Large intestine (tissue), 3 donors: ENCODE measurements around the gene LST1. TPM values are rescaled to one million over a fixed set of nuclear protein-coding genes. Genes with fewer than 3 reads are reported as not detected.

Source experiments
- DNase-seq, 2 donors: peaks; one replicate each; pipeline versions ENCODE4 v3.0.0 to v3.0.0-alpha.2; 2013
- H3K27ac ChIP-seq: one replicate; pipeline ENCODE4 v1.5.1; 2013; ENCODE audit warnings: low read length
- H3K27me3 ChIP-seq: 2 replicates; pipeline ENCODE4 v1.6.1; 2013; ENCODE audit warnings: low read length; ENCODE audit not compliant: control insufficient read depth, insufficient read depth
- H3K36me3 ChIP-seq: 2 replicates; pipeline ENCODE4 v1.6.1; 2013; ENCODE audit warnings: low read length; ENCODE audit not compliant: control insufficient read depth, insufficient read depth
- H3K4me1 ChIP-seq: one replicate; pipeline ENCODE4 v1.6.1; 2013; ENCODE audit warnings: low read length; ENCODE audit not compliant: control insufficient read depth, insufficient read depth
- H3K4me3 ChIP-seq: one replicate; pipeline ENCODE4 v1.5.1; 2013; ENCODE audit warnings: low read length
- H3K9me3 ChIP-seq: one replicate; pipeline ENCODE4 v1.6.1; 2013; ENCODE audit warnings: mild to moderate bottlenecking, low read depth, low read length, moderate library complexity; ENCODE audit not compliant: control insufficient read depth
- WGBS: methylation state at CpG from one replicate; pipeline ENCODE4 v1.1.5; 2013; ENCODE audit warnings: low lambda C conversion rate; ENCODE audit not compliant: insufficient coverage; 5-methylcytosine and 5-hydroxymethylcytosine counted together
- polyA plus RNA-seq: library from polyadenylated mRNA; unstranded; fragments of 120-200 nt; gene quantifications from one replicate; pipeline ENCODE4 v1.2.1, GENCODE V29; 2013

Gene LST1
- polyA plus RNA-seq, 1 donor = 19.8 TPM

GRCh38 chr6:31632279-31632946 is 46.3 kb downstream of the LST1 start:
- no peak overlapping the region for H3K4me3 ChIP-seq
- H3K27me3 ChIP-seq = no peaks in the 10 kb centered on the region
- no peaks in the 10 kb centered on the region for H3K4me1 ChIP-seq
- DNase-seq = no peak
- no peak overlapping the region for H3K27ac ChIP-seq
- H3K36me3 ChIP-seq = peaks cover 99% of the 10 kb centered on the region
- no peaks in the 10 kb centered on the region for H3K9me3 ChIP-seq
- WGBS = 100% methylated on average over 1 of the region's 26 CpGs

GRCh38 chr6:31633447-31633846 is 47.4 kb downstream of the LST1 start:
- H3K27ac ChIP-seq = no peak overlapping the region
- DNase-seq = no peak
- no peaks in the 10 kb centered on the region for H3K27me3 ChIP-seq
- WGBS = no CpG with 5 or more reads among the region's 7 CpGs
- H3K4me3 ChIP-seq = no peak overlapping the region
- H3K9me3 ChIP-seq = no peaks in the 10 kb centered on the region
- no peaks in the 10 kb centered on the region for H3K4me1 ChIP-seq
- H3K36me3 ChIP-seq = peaks cover 96% of the 10 kb centered on the region

GRCh38 chr6:31634131-31634530 is 48.1 kb downstream of the LST1 start:
- H3K4me1 ChIP-seq = no peaks in the 10 kb centered on the region
- WGBS = no CpG with 5 or more reads among the region's 3 CpGs
- DNase-seq = no peak

GRCh38 chr6:31634969-31635575 is 49.0 kb downstream of the LST1 start:
- Histone ChIP-seq H3K4me1 (no peaks in the 10 kb centered on the region), H3K36me3 (peaks cover 92% of the 10 kb centered on the region), H3K9me3 (no peaks in the 10 kb centered on the region), H3K4me3 (no peak overlapping the region), H3K27me3 (no peaks in the 10 kb centered on the region), H3K27ac (no peak overlapping the region)
- no peak for DNase-seq
- WGBS = 100% methylated on average over 1 of the region's 11 CpGs

More at GRCh38 chr6:31634131-31634530, 48.1 kb downstream of the LST1 start:
- peaks cover 92% of the 10 kb centered on the region for H3K36me3 ChIP-seq
- H3K27me3 ChIP-seq = no peaks in the 10 kb centered on the region
- H3K4me3 ChIP-seq = no peak overlapping the region
- H3K27ac ChIP-seq = no peak overlapping the region
- no peaks in the 10 kb centered on the region for H3K9me3 ChIP-seq

- WGBS = 84% methylated on average over 7 of the region's 27 CpGs
- peaks cover 94% of the 10 kb centered on the region for H3K36me3 ChIP-seq
- DNase-seq = no peak
- no peaks in the 10 kb centered on the region for H3K27me3 ChIP-seq
- no peaks in the 10 kb centered on the region for H3K9me3 ChIP-seq
- H3K27ac ChIP-seq = no peak overlapping the region
- no peak overlapping the region for H3K4me3 ChIP-seq
- H3K4me1 ChIP-seq = no peaks in the 10 kb centered on the region
Measured at GRCh38 chr6:31636698-31637596, 50.9 kb downstream of the LST1 start.

Other genes with a start within 250 kb of the LST1 start
- gene HLA-B, start 229.1 kb upstream of the LST1 start, polyA plus RNA-seq = 353 TPM
- gene MICA, start 182.7 kb upstream of the LST1 start, polyA plus RNA-seq = 4.2 TPM
- 0.73 TPM for gene MICB, start 88.1 kb upstream of the LST1 start, polyA plus RNA-seq
- gene MCCD1, start 57.3 kb upstream of the LST1 start, polyA plus RNA-seq = not detected
- gene DDX39B, start 44.3 kb upstream of the LST1 start, polyA plus RNA-seq = 499 TPM
- 9.1 TPM for gene ATP6V1G2, start 39.7 kb upstream of the LST1 start, polyA plus RNA-seq
- gene NFKBIL1, start 38.7 kb upstream of the LST1 start, polyA plus RNA-seq = 23.4 TPM
- gene LTA, start 14.0 kb upstream of the LST1 start, polyA plus RNA-seq = 0.96 TPM
- 1.5 TPM for gene TNF, start 10.7 kb upstream of the LST1 start, polyA plus RNA-seq
- gene LTB, start 3.9 kb upstream of the LST1 start, polyA plus RNA-seq = 20.1 TPM
- 1.7 TPM for gene NCR3, start 6.7 kb downstream of the LST1 start, polyA plus RNA-seq
- gene AIF1, start 29.0 kb downstream of the LST1 start, polyA plus RNA-seq = 57.1 TPM
- gene PRRC2A, start 34.4 kb downstream of the LST1 start, polyA plus RNA-seq = 122 TPM
- 220 TPM for gene BAG6, start 66.4 kb downstream of the LST1 start, polyA plus RNA-seq
- gene APOM, start 69.6 kb downstream of the LST1 start, polyA plus RNA-seq = 14.1 TPM
- 21.5 TPM for gene C6orf47, start 74.5 kb downstream of the LST1 start, polyA plus RNA-seq
- 21.4 TPM for gene GPANK1, start 78.7 kb downstream of the LST1 start, polyA plus RNA-seq
- 196 TPM for gene CSNK2B, start 79.8 kb downstream of the LST1 start, polyA plus RNA-seq
- gene LY6G5B, start 83.7 kb downstream of the LST1 start, polyA plus RNA-seq = 18.7 TPM
- 2.6 TPM for gene LY6G5C, start 94.8 kb downstream of the LST1 start, polyA plus RNA-seq
- gene ABHD16A, start 117.0 kb downstream of the LST1 start, polyA plus RNA-seq = 62.5 TPM
- gene LY6G6F, start 120.6 kb downstream of the LST1 start, polyA plus RNA-seq = 0.07 TPM
- 0.19 TPM for gene LY6G6D, start 129.1 kb downstream of the LST1 start, polyA plus RNA-seq
- gene LY6G6C, start 135.5 kb downstream of the LST1 start, polyA plus RNA-seq = 0.25 TPM
- gene MPIG6B, start 137.1 kb downstream of the LST1 start, polyA plus RNA-seq = 0.88 TPM
- 82.6 TPM for gene DDAH2, start 143.0 kb downstream of the LST1 start, polyA plus RNA-seq
- 486 TPM for gene CLIC1, start 150.3 kb downstream of the LST1 start, polyA plus RNA-seq
- 51.0 TPM for gene MSH5, start 153.7 kb downstream of the LST1 start, polyA plus RNA-seq
- gene SAPCD1, start 176.4 kb downstream of the LST1 start, polyA plus RNA-seq = 15.0 TPM
- 10.1 TPM for gene VWA7, start 191.1 kb downstream of the LST1 start, polyA plus RNA-seq
- gene VARS1, start 209.5 kb downstream of the LST1 start, polyA plus RNA-seq = 34.2 TPM
- gene LSM2, start 220.7 kb downstream of the LST1 start, polyA plus RNA-seq = 51.4 TPM
- gene HSPA1L, start 229.0 kb downstream of the LST1 start, polyA plus RNA-seq = 2.8 TPM
- gene HSPA1A, start 229.3 kb downstream of the LST1 start, polyA plus RNA-seq = 115 TPM
- gene HSPA1B, start 241.5 kb downstream of the LST1 start, polyA plus RNA-seq = 241 TPM